SJCRH30 (cell line): ENCODE data around the gene JHY. TPM values are rescaled to one million over a fixed set of nuclear protein-coding genes. Genes with fewer than 3 reads are reported as not detected.

Experiments used
- DNase-seq, 2 experiments: peaks; one replicate each; pipeline ENCODE4 v3.0.0-alpha.2; 2015 to 2020
- H3K27ac ChIP-seq: fragments of 250-450 bp; sonication (Bioruptor Pico); 2 replicates; pipeline ENCODE4 v1.5.1; 2020; ENCODE audit warnings: mild to moderate bottlenecking, moderate library complexity
- H3K27me3 ChIP-seq: fragments of 250-450 bp; sonication (Bioruptor Pico); 2 replicates; pipeline ENCODE4 v1.5.1; 2020; ENCODE audit warnings: mild to moderate bottlenecking, moderate library complexity
- H3K36me3 ChIP-seq: fragments of 250-450 bp; sonication (Bioruptor Pico); 2 replicates; pipeline ENCODE4 v1.5.1; 2020; ENCODE audit warnings: mild to moderate bottlenecking, moderate library complexity
- H3K4me1 ChIP-seq: fragments of 250-450 bp; sonication (Bioruptor Pico); 2 replicates; pipeline ENCODE4 v1.5.1; 2020; ENCODE audit warnings: mild to moderate bottlenecking, moderate library complexity
- H3K4me3 ChIP-seq: fragments of 250-450 bp; sonication (Bioruptor Pico); 2 replicates; pipeline ENCODE4 v1.5.1; 2020; ENCODE audit warnings: mild to moderate bottlenecking, moderate library complexity
- H3K9me3 ChIP-seq: fragments of 250-450 bp; sonication (Bioruptor Pico); replicated peaks from 2 replicates; pipeline ENCODE4 v1.5.1; 2020; ENCODE audit warnings: mild to moderate bottlenecking, moderate library complexity
- total RNA-seq: library from RNA; depleted of rRNA; stranded (reverse); fragments of >200 nt; shearing (Covaris generic); gene quantifications from 2 replicates; pipeline ENCODE4 v1.2.3, GENCODE V29; 2014; rRNA removed

The JHY gene
- not detected in 2 replicates for total RNA-seq

- no peak for DNase-seq
Observed at GRCh38 chr11:122882189-122882856, at the start of gene JHY. Gene JHY (plus strand): TSS chr11:122882759. CDS start chr11:122885850, 3,091 bp downstream.

GRCh38 chr11:122833846-122834464 is 48.6 kb upstream of the JHY start:
- H3K4me3 ChIP-seq = no peak overlapping the region
- H3K27me3 ChIP-seq = no peaks in the 10 kb centered on the region
- no peaks in the 10 kb centered on the region for H3K36me3 ChIP-seq
- H3K27ac ChIP-seq = no peak overlapping the region
- H3K9me3 ChIP-seq = no peaks in the 10 kb centered on the region
- no peaks in the 10 kb centered on the region for H3K4me1 ChIP-seq
- no peak for DNase-seq

More at GRCh38 chr11:122882189-122882856, at the start of gene JHY:
- H3K27ac ChIP-seq = no peak within 1 kb of the TSS
- no peaks in the 10 kb centered on the region for H3K36me3 ChIP-seq
- H3K4me3 ChIP-seq = no peak within 1 kb of the TSS
- H3K27me3 ChIP-seq = no peaks in the 10 kb centered on the region
- H3K9me3 ChIP-seq = no peaks in the 10 kb centered on the region
- no peaks in the 10 kb centered on the region for H3K4me1 ChIP-seq

- no peak for DNase-seq
- no peaks in the 10 kb centered on the region for H3K36me3 ChIP-seq
- no peaks in the 10 kb centered on the region for H3K27me3 ChIP-seq
- H3K9me3 ChIP-seq = no peaks in the 10 kb centered on the region
- H3K27ac ChIP-seq = no peak overlapping the region
- no peak overlapping the region for H3K4me3 ChIP-seq
- H3K4me1 ChIP-seq = no peaks in the 10 kb centered on the region
Observed at GRCh38 chr11:122836916-122837315, 45.6 kb upstream of the JHY start.

- no peaks in the 10 kb centered on the region for H3K9me3 ChIP-seq
- DNase-seq = no peak
Observed at GRCh38 chr11:122837528-122838346, 44.8 kb upstream of the JHY start.

GRCh38 chr11:122843281-122844141 is 39.0 kb upstream of the JHY start:
- peaks cover 15% of the 10 kb centered on the region for H3K4me1 ChIP-seq
- no peaks in the 10 kb centered on the region for H3K9me3 ChIP-seq
- no peaks in the 10 kb centered on the region for H3K36me3 ChIP-seq
- no peak overlapping the region for H3K4me3 ChIP-seq
- peak overlapping the region; percentile 72 for H3K27ac ChIP-seq
- DNase-seq = peak; percentile 71 to 85
- no peaks in the 10 kb centered on the region for H3K27me3 ChIP-seq

More at GRCh38 chr11:122837528-122838346, 44.8 kb upstream of the JHY start:
- Histone ChIP-seq H3K27me3 (no peaks in the 10 kb centered on the region), H3K4me3 (no peak overlapping the region), H3K36me3 (no peaks in the 10 kb centered on the region), H3K27ac (no peak overlapping the region), H3K4me1 (peaks cover 5% of the 10 kb centered on the region)

GRCh38 chr11:122847466-122847865 is 35.1 kb upstream of the JHY start:
- no peak overlapping the region for H3K4me3 ChIP-seq
- no peaks in the 10 kb centered on the region for H3K9me3 ChIP-seq
- H3K36me3 ChIP-seq = no peaks in the 10 kb centered on the region
- no peak overlapping the region for H3K27ac ChIP-seq
- H3K27me3 ChIP-seq = no peaks in the 10 kb centered on the region
- DNase-seq = no peak
- peaks cover 22% of the 10 kb centered on the region for H3K4me1 ChIP-seq

- no peak overlapping the region for H3K4me3 ChIP-seq
- H3K27me3 ChIP-seq = no peaks in the 10 kb centered on the region
- DNase-seq = no peak
- H3K36me3 ChIP-seq = no peaks in the 10 kb centered on the region
- H3K27ac ChIP-seq = no peak overlapping the region
- H3K9me3 ChIP-seq = no peaks in the 10 kb centered on the region
- peaks cover 15% of the 10 kb centered on the region for H3K4me1 ChIP-seq
Observed at GRCh38 chr11:122848186-122848585, 34.4 kb upstream of the JHY start.

- peak; percentile 69 to 83 for DNase-seq
- Histone ChIP-seq H3K27me3 (no peaks in the 10 kb centered on the region), H3K4me1 (peaks cover 12% of the 10 kb centered on the region; the same call in 1 of the 2 replicates), H3K36me3 (no peaks in the 10 kb centered on the region), H3K4me3 (0 out of 2 replicates have a peak overlapping the region, but pooled peaks have one; percentile 7), H3K27ac (peak overlapping the region; percentile 68), H3K9me3 (no peaks in the 10 kb centered on the region)
Observed at GRCh38 chr11:122850076-122850631, 32.4 kb upstream of the JHY start.

GRCh38 chr11:122851366-122851966 is 31.1 kb upstream of the JHY start:
- Histone ChIP-seq H3K36me3 (no peaks in the 10 kb centered on the region), H3K4me1 (peaks cover 12% of the 10 kb centered on the region; the same call in 1 of the 2 replicates), H3K9me3 (no peaks in the 10 kb centered on the region), H3K4me3 (no peak overlapping the region), H3K27ac (no peak overlapping the region), H3K27me3 (no peaks in the 10 kb centered on the region)
- no peak for DNase-seq

GRCh38 chr11:122852074-122852795 is 30.3 kb upstream of the JHY start:
- DNase-seq = no peak
- H3K27me3 ChIP-seq = no peaks in the 10 kb centered on the region
- H3K4me3 ChIP-seq = no peak overlapping the region
- peaks cover 12% of the 10 kb centered on the region; the same call in 1 of the 2 replicates for H3K4me1 ChIP-seq
- no peaks in the 10 kb centered on the region for H3K36me3 ChIP-seq
- H3K9me3 ChIP-seq = no peaks in the 10 kb centered on the region
- H3K27ac ChIP-seq = no peak overlapping the region

- Histone ChIP-seq H3K27ac (no peak overlapping the region), H3K4me3 (no peak overlapping the region), H3K36me3 (no peaks in the 10 kb centered on the region), H3K9me3 (no peaks in the 10 kb centered on the region), H3K27me3 (no peaks in the 10 kb centered on the region), H3K4me1 (peaks cover 12% of the 10 kb centered on the region; the same call in 1 of the 2 replicates)
- no peak for DNase-seq
Observed at GRCh38 chr11:122852796-122853160, 29.8 kb upstream of the JHY start.

- DNase-seq = no peak
Observed at GRCh38 chr11:122853261-122853660, 29.3 kb upstream of the JHY start.

GRCh38 chr11:122853971-122854446 is 28.6 kb upstream of the JHY start:
- no peak overlapping the region for H3K27ac ChIP-seq

More at GRCh38 chr11:122853261-122853660, 29.3 kb upstream of the JHY start:
- Histone ChIP-seq H3K4me1 (peaks cover 12% of the 10 kb centered on the region; the same call in 1 of the 2 replicates), H3K27me3 (no peaks in the 10 kb centered on the region), H3K4me3 (no peak overlapping the region), H3K9me3 (no peaks in the 10 kb centered on the region), H3K36me3 (no peaks in the 10 kb centered on the region), H3K27ac (no peak overlapping the region)

More at GRCh38 chr11:122853971-122854446, 28.6 kb upstream of the JHY start:
- DNase-seq = peak; percentile 45 to 79
- Histone ChIP-seq H3K9me3 (no peaks in the 10 kb centered on the region), H3K4me3 (no peak overlapping the region), H3K4me1 (peaks cover 12% of the 10 kb centered on the region; the same call in 1 of the 2 replicates), H3K27me3 (no peaks in the 10 kb centered on the region), H3K36me3 (no peaks in the 10 kb centered on the region)
